ENCODE data around the gene SLC7A1.

Gene SLC7A1

GRCh38 chr13:29619995-29620394, 24.5 kb upstream of the SLC7A1 start:
- TF ChIP-seq CTCF (IDR thresholded peaks at IDR 0.05; ENCODE audit: unreplicated experiment in 3 of 3) = no peak
- H3K27me3 Mint-ChIP-seq (ENCODE audit: low read depth) = peaks cover under 1% of the 10 kb centered on the region
- H3K27ac Mint-ChIP-seq = no peak overlapping the region
- H3K4me1 Mint-ChIP-seq = no peaks in the 10 kb centered on the region
- H3K9me3 Mint-ChIP-seq = peaks cover 27% of the 10 kb centered on the region
- H3K36me3 Mint-ChIP-seq (ENCODE audit: low read depth) = no peaks in the 10 kb centered on the region
- no peak overlapping the region for H3K4me3 Mint-ChIP-seq

DNA sequence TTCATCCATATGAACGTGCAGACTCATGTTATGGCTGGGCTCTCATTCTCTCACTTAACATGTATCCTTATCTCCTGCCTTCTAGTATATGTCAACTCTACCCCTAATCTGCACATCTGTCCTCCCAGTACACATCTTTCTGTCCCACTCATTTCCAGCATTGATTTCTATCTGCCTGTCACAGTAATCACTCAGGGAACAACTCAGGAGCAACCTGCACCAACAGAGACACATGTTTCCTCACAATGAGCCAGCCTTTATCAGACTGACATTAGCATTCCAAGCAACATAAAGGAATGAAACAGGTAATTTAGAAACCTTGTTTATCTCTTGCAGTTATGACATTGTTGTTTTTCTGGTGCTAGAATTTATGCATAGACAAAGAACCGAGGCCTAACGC, 17.6 kb upstream of the SLC7A1 start:
- Mint-ChIP-seq H3K4me1 (no peaks in the 10 kb centered on the region), H3K9me3 (peaks cover 25% of the 10 kb centered on the region), H3K27ac (no peak overlapping the region), H3K27me3 (ENCODE audit: low read depth) (peaks cover 19% of the 10 kb centered on the region), H3K36me3 (ENCODE audit: low read depth) (no peaks in the 10 kb centered on the region), H3K4me3 (no peak overlapping the region)
- TF ChIP-seq CTCF (IDR thresholded peaks at IDR 0.05; ENCODE audit: unreplicated experiment in 3 of 3) = no peak

DNA sequence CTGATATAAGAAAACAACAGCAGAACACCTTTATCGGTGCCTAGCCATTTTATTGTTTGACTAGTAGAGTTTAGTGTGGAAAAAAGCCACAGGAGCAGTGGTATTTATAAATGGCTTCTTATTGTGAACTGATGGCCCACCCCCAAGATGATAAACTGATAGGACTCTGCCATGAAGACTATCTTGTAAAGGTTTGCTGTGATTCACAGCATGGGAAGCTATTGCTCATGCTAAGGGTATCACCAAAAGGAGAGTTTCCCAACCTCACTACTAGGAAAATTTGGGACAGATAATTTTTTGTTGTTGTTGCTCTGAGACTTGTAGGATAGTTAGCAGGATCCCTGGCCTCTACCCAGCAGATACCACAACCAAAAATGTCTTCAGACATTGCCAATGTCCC, 12.0 kb upstream of the SLC7A1 start:
- no peak for TF ChIP-seq CTCF (IDR thresholded peaks at IDR 0.05; ENCODE audit: unreplicated experiment in 3 of 3)
- Mint-ChIP-seq H3K4me1 (no peaks in the 10 kb centered on the region), H3K27me3 (ENCODE audit: low read depth) (peaks cover 23% of the 10 kb centered on the region), H3K4me3 (no peak overlapping the region), H3K27ac (no peak overlapping the region), H3K36me3 (ENCODE audit: low read depth) (no peaks in the 10 kb centered on the region), H3K9me3 (no peaks in the 10 kb centered on the region)

DNA sequence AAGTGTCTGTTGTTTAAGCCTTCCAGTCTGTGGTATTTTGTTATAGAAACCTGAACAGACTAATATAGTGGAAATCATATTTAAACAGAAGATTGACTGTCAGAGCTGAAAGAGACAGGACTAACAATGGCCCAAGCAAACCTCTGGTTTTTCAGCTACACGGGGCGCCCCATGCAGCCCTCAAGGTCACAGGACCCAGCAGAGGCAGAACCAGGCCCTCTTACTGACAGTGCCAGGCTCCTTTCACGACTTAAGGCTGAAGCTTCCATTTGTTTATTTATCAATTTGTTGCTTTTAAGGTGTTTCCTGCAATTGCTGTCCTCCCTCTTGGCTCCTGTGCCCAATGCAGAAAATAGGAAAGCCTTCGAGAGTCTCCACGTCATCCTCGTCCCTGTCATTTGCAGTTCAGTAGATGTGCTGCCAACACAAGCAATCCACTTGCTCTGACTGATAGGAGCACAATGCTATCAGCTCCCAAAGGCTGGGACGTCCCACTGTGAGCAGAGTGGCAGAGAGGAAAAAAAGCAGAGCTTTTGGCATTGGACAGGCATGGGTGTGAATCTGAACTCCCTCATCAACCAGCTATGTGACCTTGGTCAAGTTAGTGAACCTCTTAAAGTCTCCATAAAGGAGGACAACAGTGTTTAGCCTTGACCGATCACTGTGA, 10.5 kb upstream of the SLC7A1 start:
- Mint-ChIP-seq H3K36me3 (ENCODE audit: low read depth) (no peaks in the 10 kb centered on the region), H3K27ac (no peak overlapping the region), H3K27me3 (ENCODE audit: low read depth) (peaks cover 16% of the 10 kb centered on the region), H3K9me3 (no peaks in the 10 kb centered on the region), H3K4me3 (no peak overlapping the region), H3K4me1 (no peaks in the 10 kb centered on the region)
- TF ChIP-seq CTCF (IDR thresholded peaks at IDR 0.05; ENCODE audit: unreplicated experiment in 3 of 3) = no peak

- H3K4me3 Mint-ChIP-seq = peak overlapping the region; percentile 37 to 60 (median 40)
- no peaks in the 10 kb centered on the region for H3K9me3 Mint-ChIP-seq
- H3K27me3 Mint-ChIP-seq (ENCODE audit: low read depth) = peaks cover 26% of the 10 kb centered on the region
- H3K27ac Mint-ChIP-seq = no peak overlapping the region
- H3K36me3 Mint-ChIP-seq (ENCODE audit: low read depth) = no peaks in the 10 kb centered on the region
- H3K4me1 Mint-ChIP-seq = peaks cover 25% of the 10 kb centered on the region
- no peak for TF ChIP-seq CTCF (IDR thresholded peaks at IDR 0.05; ENCODE audit: unreplicated experiment in 3 of 3)
Measured at GRCh38 chr13:29598321-29598720, 2.8 kb upstream of the SLC7A1 start.

DNA sequence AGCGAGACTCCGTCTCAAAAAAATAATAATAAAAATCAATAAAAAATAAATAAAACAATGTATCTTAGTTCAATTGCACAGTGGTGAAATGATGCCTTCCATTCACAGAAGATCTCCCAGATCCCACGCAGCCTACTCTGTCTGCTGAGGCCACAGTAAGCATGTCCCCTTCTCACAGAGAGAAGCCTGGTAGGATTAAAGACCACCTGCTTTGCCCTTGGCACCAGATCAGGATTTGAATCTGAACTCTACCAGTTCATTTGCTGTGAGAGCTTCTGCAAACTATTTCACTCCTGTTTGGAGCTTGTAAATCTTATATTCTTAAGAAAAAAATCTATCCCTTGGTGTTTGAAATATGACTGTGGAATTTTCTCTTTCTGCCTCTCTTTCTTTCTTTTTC, 2.2 kb upstream of the SLC7A1 start:
- Mint-ChIP-seq H3K4me3 (peak overlapping the region; percentile 37 to 60 (median 40)), H3K9me3 (no peaks in the 10 kb centered on the region), H3K36me3 (ENCODE audit: low read depth) (no peaks in the 10 kb centered on the region), H3K27me3 (ENCODE audit: low read depth) (peaks cover 29% of the 10 kb centered on the region), H3K27ac (no peak overlapping the region), H3K4me1 (peaks cover 25% of the 10 kb centered on the region)
- no peak for TF ChIP-seq CTCF (IDR thresholded peaks at IDR 0.05; ENCODE audit: unreplicated experiment in 3 of 3)

Data from nephron (organoid).